Measurements from ENCODE around the gene LGALS14.
"Not testable (repeated sequence)": the region's sequence is repeated elsewhere in the genome, so short reads cannot be mapped to it uniquely, and the experiment has no call there.

Gene LGALS14

GRCh38 chr19:39696387-39696786 is 7.9 kb upstream of the LGALS14 start:
- no peak for DNase-seq

GRCh38 chr19:39698535-39698934 is 5.7 kb upstream of the LGALS14 start:
- DNase-seq: no peak

GRCh38 chr19:39701291-39701690 is 3.0 kb upstream of the LGALS14 start:
- no peak for DNase-seq

- no peak for DNase-seq
Measured at GRCh38 chr19:39705578-39706188, 1.4 kb downstream of the LGALS14 start.

GRCh38 chr19:39708594-39708993 is 4.3 kb downstream of the LGALS14 start:
- DNase-seq: no peak

- no peak for DNase-seq
Measured at GRCh38 chr19:39709026-39709872, 5.0 kb downstream of the LGALS14 start.

GRCh38 chr19:39710333-39710890 is 6.1 kb downstream of the LGALS14 start:
- DNase-seq: no peak

GRCh38 chr19:39720144-39720543 is 15.9 kb downstream of the LGALS14 start:
- not testable (repeated sequence) for DNase-seq

GRCh38 chr19:39725995-39726394 is 21.7 kb downstream of the LGALS14 start:
- no peak for DNase-seq

GRCh38 chr19:39727070-39727800 is 23.0 kb downstream of the LGALS14 start:
- DNase-seq: no peak

- DNase-seq: no peak
Measured at GRCh38 chr19:39728040-39728439, 23.8 kb downstream of the LGALS14 start.

GRCh38 chr19:39729594-39729993 is 25.3 kb downstream of the LGALS14 start:
- DNase-seq: no peak

- no peak for DNase-seq
Measured at GRCh38 chr19:39731685-39732084, 27.4 kb downstream of the LGALS14 start.

GRCh38 chr19:39733841-39734240 is 29.6 kb downstream of the LGALS14 start:
- DNase-seq: no peak

GRCh38 chr19:39735688-39736087 is 31.4 kb downstream of the LGALS14 start:
- no peak for DNase-seq

GRCh38 chr19:39736088-39736487 is 31.8 kb downstream of the LGALS14 start:
- DNase-seq: no peak

- no peak for DNase-seq
Measured at GRCh38 chr19:39737351-39737750, 33.1 kb downstream of the LGALS14 start.

- DNase-seq: no peak
Measured at GRCh38 chr19:39737891-39738290, 33.6 kb downstream of the LGALS14 start, which contains the start of gene CLC. TSS of gene CLC (minus strand) at chr19:39738029. CDS start at chr19:39737952, 77 bp downstream.

- DNase-seq: no peak
Measured at GRCh38 chr19:39738814-39739213, 34.5 kb downstream of the LGALS14 start.

- DNase-seq: no peak
Measured at GRCh38 chr19:39740395-39740794, 36.1 kb downstream of the LGALS14 start.

- no peak for DNase-seq
Measured at GRCh38 chr19:39745643-39746042, 41.4 kb downstream of the LGALS14 start.

- no peak for DNase-seq
Measured at GRCh38 chr19:39746836-39747529, 42.7 kb downstream of the LGALS14 start.

- no peak for DNase-seq
Measured at GRCh38 chr19:39749981-39750380, 45.7 kb downstream of the LGALS14 start.

Data from NCI-H1930 (cell line).